ENCODE results near the gene CIDEA.
"Not testable (repeated sequence)": the region's sequence is repeated elsewhere in the genome, so short reads cannot be mapped to it uniquely, and the experiment has no call there.

DNA sequence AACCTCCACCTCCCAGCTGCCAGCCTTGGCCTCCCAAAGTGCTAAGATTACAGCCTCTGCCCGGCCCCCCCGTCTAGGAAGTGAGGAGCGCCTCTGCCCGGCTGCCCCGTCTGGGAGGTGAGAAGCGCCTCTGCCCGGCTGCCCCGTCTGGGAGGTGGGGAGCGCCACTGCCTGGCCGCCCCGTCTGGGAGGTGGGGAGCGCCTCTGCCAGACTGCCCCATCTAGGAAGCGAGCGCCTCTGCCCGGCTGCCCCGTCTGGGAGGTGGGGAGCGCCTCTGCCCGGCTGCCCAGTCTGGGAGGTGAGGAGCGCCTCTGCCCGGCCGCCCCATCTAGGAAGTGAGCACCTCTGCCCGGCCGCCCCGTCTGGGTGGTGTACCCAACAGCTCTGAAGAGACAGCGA, 10.9 kb upstream of the CIDEA start:
- TF ChIP-seq, protein P1, sequence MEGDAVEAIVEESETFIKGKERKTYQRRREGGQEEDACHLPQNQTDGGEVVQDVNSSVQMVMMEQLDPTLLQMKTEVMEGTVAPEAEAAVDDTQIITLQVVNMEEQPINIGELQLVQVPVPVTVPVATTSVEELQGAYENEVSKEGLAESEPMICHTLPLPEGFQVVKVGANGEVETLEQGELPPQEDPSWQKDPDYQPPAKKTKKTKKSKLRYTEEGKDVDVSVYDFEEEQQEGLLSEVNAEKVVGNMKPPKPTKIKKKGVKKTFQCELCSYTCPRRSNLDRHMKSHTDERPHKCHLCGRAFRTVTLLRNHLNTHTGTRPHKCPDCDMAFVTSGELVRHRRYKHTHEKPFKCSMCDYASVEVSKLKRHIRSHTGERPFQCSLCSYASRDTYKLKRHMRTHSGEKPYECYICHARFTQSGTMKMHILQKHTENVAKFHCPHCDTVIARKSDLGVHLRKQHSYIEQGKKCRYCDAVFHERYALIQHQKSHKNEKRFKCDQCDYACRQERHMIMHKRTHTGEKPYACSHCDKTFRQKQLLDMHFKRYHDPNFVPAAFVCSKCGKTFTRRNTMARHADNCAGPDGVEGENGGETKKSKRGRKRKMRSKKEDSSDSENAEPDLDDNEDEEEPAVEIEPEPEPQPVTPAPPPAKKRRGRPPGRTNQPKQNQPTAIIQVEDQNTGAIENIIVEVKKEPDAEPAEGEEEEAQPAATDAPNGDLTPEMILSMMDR (IDR thresholded peaks at IDR 0.05), result not testable (repeated sequence)
- not testable (repeated sequence) for TF ChIP-seq POLR2A (IDR thresholded peaks at IDR 0.05)

Data from esophagus squamous epithelium (tissue), 4 donors.